Renal cortex interstitium (tissue), 15 donors: ENCODE data around the gene PLGLB1. TPM values are rescaled to one million over a fixed set of nuclear protein-coding genes. Genes with fewer than 3 reads are reported as not detected.
"Not testable (repeated sequence)": the region's sequence is repeated elsewhere in the genome, so short reads cannot be mapped to it uniquely, and the experiment has no call there.

ENCODE experiments used
- DNase-seq, 11 donors: peaks; one replicate each; pipeline ENCODE4 v3.0.0-alpha.2; 2013; ENCODE audit warnings: low read depth in 9 of 11, low spot score in 4 of 11; ENCODE audit errors: extremely low read depth in 1 of 11
- long read RNA-seq, 16 experiments: transcript quantifications; one replicate each; lab custom pipeline, GENCODE V29; 2026
- polyA plus RNA-seq, 3 donors: library from polyadenylated mRNA; unstranded; fragments of 120-200 nt; gene quantifications; one replicate each; pipeline ENCODE4 v1.2.1, GENCODE V29; 2013; ENCODE audit not compliant: insufficient read length in 3 of 3

The PLGLB1 gene
- 10 to 100 TPM in 1 of 3 donors, 1 to 10 TPM in 2; 6.6 to 20.2 (median 8.6) TPM for polyA plus RNA-seq
- long read RNA-seq, donor 1, partial matches to known transcripts, result 0 of 2 reads
- long read RNA-seq, donor 1, other reads (novel, unspliced or antisense), result 0 of 2 reads
- long read RNA-seq, donor 2, result 0 reads
- long read RNA-seq, donor 3, result 0 reads
- long read RNA-seq, donor 4, result 0 reads
- long read RNA-seq, donor 5, result 0 reads
- long read RNA-seq, donor 6, partial matches to known transcripts, result 0 of 1 reads
- long read RNA-seq, donor 6, other reads (novel, unspliced or antisense), result 0 of 1 reads
- long read RNA-seq, donor 7, result 0 reads
- long read RNA-seq, donor 8, partial matches to known transcripts, result 0 of 1 reads
- long read RNA-seq, donor 8, other reads (novel, unspliced or antisense), result 0 of 1 reads
- long read RNA-seq, donor 9, result 0 reads
- long read RNA-seq, donor 10, result 0 reads
- long read RNA-seq, donor 11, partial matches to known transcripts, result 0 of 1 reads
- long read RNA-seq, donor 11, other reads (novel, unspliced or antisense), result 0 of 1 reads
- long read RNA-seq, donor 12, result 0 reads
- long read RNA-seq, donor 13, partial matches to known transcripts, result 0 of 2 reads
- long read RNA-seq, donor 13, other reads (novel, unspliced or antisense), result 0 of 2 reads
- long read RNA-seq, donor 14, result 0 reads
- long read RNA-seq, donor 15, result 0 reads
- long read RNA-seq, donor 16, transcript PLGLB1-206 (3 exons, 2,081 nt), result major isoform, 7 of 7 reads
- long read RNA-seq, donor 16, partial matches to known transcripts, result 0 of 7 reads
- long read RNA-seq, donor 16, other reads (novel, unspliced or antisense), result 0 of 7 reads

DNA sequence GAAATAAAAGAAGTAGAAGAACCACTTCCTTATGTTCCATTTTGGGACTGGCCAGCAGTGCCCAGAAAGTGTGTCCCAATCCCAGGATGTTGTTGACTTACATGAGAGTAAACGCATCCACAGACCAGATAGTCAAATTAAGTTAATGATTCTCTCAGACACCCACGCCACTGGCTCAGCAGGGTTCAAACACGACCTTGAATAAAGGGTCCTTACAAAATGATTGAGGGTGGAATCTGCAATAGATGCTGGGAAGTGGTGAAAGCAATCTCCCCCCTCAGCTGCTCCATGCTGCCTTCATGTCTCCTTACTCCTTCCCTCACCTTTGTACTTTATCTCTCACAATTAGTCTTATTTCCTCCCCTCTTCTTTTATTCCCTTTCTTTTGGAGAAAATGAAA lies at the start of gene PLGLB1:
Gene PLGLB1, minus strand, starts transcription at position 101 of the 400 bp plus-strand sequence. Its CDS starts 61 bp downstream, at position 40.
- DNase-seq, result not testable (repeated sequence)

DNA sequence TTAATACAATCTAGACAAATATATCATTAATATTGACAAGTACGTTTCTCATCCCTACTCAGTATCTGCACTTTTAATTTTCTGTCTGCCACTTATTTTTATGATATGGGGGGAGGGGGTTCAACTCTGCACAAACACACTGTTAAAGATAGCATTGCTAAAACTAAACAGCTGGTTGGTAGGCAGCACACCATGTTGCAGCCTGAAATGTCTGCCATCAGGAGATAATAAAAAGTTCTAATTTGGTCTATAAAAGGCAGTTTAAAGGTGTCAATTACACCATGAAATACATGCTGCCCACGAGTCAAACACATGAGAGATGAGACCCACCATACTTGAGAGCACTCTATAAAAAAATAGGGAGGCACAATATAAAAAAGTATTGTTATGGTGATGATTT lies 42.7 kb upstream of the PLGLB1 start:
- DNase-seq, result not testable (repeated sequence)

DNA sequence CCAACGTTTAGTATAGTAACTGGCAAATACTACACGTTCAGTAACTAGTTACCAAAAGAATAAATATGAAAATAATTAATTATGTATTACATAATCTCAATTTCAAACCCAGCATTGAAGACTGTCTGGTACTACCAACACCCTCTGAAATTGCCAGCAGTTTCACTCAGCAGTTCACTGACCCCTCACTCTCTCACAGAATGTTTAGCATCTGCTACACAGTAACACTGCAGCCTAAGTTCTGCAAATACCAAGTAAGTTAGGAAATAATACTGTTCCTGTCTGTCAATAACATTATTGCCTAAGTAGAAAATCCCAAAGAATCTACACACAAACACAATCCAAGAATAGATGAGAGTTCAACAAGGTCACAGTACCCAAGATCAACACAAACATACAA lies 41.8 kb upstream of the PLGLB1 start:
- not testable (repeated sequence) for DNase-seq

GRCh38 chr2:87061519-87061918 lies 39.9 kb upstream of the PLGLB1 start:
- DNase-seq, result not testable (repeated sequence)

- not testable (repeated sequence) for DNase-seq
These were observed 36.0 kb upstream of the PLGLB1 start for GRCh38 chr2:87057606-87058005.

DNA sequence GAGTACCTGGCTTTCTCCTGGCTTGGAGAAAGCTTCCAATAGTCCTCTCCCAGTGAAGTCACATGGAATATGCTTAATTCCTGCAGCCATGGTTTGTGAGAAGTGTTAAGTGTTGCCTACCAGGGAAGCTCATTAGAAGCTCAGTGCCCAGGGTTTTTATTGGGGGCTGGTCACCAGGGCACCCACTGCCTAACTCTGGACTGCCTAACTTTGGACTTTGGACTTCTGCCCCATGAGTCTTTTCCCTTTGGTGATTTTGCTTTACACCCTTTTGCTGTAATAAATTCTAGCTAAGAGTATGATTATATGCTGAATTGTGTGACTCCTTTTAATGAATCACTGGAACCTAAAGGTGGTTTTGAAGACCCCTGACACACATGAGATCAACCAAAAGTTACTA lies 35.2 kb upstream of the PLGLB1 start:
- DNase-seq, result not testable (repeated sequence)

GRCh38 chr2:87056435-87056834 lies 34.8 kb upstream of the PLGLB1 start:
- not testable (repeated sequence) for DNase-seq

DNA sequence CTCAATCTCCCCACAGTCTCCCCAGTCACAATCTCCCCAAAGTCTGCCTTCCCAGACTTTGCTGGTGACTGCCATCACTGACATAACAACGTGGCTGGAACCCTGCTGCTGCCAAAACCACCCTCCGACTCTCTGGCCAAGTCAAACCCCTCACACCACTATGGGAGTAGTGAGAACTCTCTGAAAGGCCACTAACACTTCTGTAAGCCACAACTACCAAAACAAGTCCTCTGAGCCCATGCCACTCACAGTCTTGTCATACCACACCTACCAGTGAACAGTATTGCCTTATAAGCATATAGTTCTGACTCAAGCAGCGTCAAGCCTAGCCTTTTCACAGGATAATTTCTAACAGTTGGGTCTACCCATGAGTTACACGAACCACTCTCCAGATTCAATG lies 32.7 kb upstream of the PLGLB1 start:
- DNase-seq, result not testable (repeated sequence)

GRCh38 chr2:87041321-87041978 lies 19.8 kb upstream of the PLGLB1 start:
- not testable (repeated sequence) for DNase-seq

GRCh38 chr2:87028607-87029006 lies 7.0 kb upstream of the PLGLB1 start:
- DNase-seq, result not testable (repeated sequence)

- not testable (repeated sequence) for DNase-seq
These were observed 5.2 kb upstream of the PLGLB1 start for GRCh38 chr2:87026816-87027215.

- not testable (repeated sequence) for DNase-seq
These were observed 4.3 kb upstream of the PLGLB1 start for GRCh38 chr2:87025927-87026326.

DNA sequence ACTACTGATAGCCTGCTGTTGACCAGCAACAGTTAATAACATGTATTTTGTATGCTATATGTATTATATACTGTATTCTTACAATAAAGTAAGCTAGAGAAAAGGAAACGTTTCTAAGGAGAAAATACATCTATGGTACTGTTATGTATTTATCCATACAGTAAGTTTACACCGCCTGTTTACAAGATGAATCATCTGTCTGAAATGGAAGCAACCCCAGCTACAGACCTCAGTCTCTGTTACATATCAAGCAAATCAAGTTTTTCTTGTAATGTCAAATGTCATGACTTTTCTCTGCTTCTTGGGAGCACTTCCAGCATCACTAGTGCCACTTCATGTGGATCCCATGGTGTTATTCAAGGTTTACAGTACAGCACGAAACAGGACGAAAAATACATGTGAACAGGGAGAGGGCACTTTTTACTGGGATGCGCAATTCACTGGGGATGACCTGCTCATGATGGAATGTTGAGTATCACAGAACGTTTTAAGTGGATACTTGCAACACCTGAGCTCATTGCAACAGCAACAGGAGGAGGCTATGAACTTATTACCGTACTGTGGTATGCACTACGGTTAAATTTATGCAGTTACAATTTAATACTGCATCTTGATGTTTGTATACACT lies 2.5 kb upstream of the PLGLB1 start:
- not testable (repeated sequence) for DNase-seq

- DNase-seq, result not testable (repeated sequence)
These were observed 601 bp downstream of the PLGLB1 start for GRCh38 chr2:87021043-87021442.

- not testable (repeated sequence) for DNase-seq
These were observed 2.6 kb downstream of the PLGLB1 start for GRCh38 chr2:87019053-87019452.

DNA sequence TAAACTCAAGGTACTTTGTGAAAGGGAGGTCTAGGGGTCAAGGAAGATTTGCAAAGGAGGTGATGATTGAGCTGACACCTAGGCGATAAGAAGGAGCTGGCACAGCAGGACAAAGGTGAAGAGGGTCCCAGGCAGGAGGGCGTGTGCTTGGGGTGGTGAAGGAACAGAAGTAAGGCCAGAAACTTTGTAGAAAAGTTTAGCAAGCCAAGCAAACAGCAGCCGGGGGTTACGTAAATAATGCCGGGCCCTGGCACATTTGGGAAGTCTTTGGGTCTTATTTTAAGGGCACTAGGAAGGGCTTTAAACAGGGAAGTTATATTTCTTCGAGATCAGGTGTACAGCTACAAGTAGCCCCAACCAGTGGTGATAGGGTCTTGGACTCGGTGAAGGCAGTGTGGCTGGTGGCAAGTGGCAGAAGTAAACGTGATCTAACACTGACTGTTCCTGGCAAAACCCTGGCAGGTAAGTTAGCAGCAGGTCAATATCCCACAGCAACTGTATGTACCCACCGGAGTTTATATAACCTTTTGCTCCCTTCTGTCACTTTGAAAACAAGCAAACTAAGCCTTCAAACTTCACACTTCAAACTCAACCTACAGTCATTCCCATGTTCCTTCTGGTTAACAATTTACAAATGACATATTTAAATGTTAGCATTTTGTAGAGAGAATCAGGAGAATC lies 7.0 kb downstream of the PLGLB1 start:
- not testable (repeated sequence) for DNase-seq

DNA sequence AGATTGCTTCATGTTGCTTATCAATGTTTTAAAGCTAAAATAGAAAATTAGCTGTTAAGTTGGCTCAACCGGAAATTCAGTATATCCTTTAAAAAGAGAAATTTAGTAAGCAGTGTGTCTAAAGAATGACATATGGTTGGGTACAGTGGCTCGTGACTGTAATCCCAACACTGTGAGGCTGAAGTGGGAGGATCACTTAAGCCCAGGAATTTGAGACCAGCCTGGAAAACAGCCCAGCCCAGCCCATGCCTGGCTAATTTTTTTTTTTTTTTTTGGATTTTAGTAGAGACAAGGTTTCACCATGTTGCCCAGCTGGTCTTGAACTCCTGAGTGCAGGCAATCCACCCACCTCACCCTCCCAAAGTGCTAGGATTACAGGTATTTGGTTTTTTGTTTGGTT lies 17.2 kb downstream of the PLGLB1 start:
- not testable (repeated sequence) for DNase-seq
